HepG2 (cell line): ENCODE data around the gene SRRM3. TPM values are rescaled to one million over a fixed set of nuclear protein-coding genes. Genes with fewer than 3 reads are reported as not detected.

Experiments
- ARNT2 ChIP-seq: sonication (generic); formaldehyde crosslinking; IDR thresholded peaks from 2 replicates; pipeline ENCODE4 v1.8.0; 2022; ENCODE audit warnings: mild to moderate bottlenecking, low read depth, missing genetic modification reagents, moderate library complexity
- HHEX ChIP-seq: IDR thresholded peaks from 2 replicates; pipeline ENCODE4 v1.6.1; 2016; ENCODE audit warnings: control low read depth
- HNF4G ChIP-seq, 2 experiments: sonication (generic) in 1 of 2; formaldehyde crosslinking in 1 of 2; IDR thresholded peaks; 2 replicates each; pipeline versions ENCODE4 v1.4.0 to v1.6.1; 2011 to 2020; ENCODE audit warnings: borderline replicate concordance in 2 of 2, low read depth in 2 of 2, mild to moderate bottlenecking in 2 of 2, low read length in 1 of 2, missing genetic modification reagents in 1 of 2, moderate library complexity in 1 of 2
- NFIC ChIP-seq: IDR thresholded peaks from 2 replicates; pipeline ENCODE4 v1.6.1; 2012; ENCODE audit warnings: mild to moderate bottlenecking, low read length, inconsistent platforms
- NRL ChIP-seq: sonication (generic); formaldehyde crosslinking; IDR thresholded peaks from 2 replicates; pipeline ENCODE4 v1.5.0; 2020; ENCODE audit warnings: missing genetic modification reagents, mild to moderate bottlenecking, moderate library complexity, borderline replicate concordance
- RBAK ChIP-seq: sonication (generic); formaldehyde crosslinking; IDR thresholded peaks from 2 replicates; pipeline ENCODE4 v1.5.1; 2020; ENCODE audit warnings: mild to moderate bottlenecking, missing genetic modification reagents
- RFX3 ChIP-seq: IDR thresholded peaks from 2 replicates; pipeline ENCODE4 v1.6.1; 2016; ENCODE audit warnings: missing biosample characterization, missing genetic modification reagents
- TBP ChIP-seq: sonication (generic); formaldehyde crosslinking; IDR thresholded peaks from 2 replicates; pipeline ENCODE4 v1.5.0; 2020; ENCODE audit warnings: missing genetic modification reagents
- ZFP90 ChIP-seq: sonication (generic); formaldehyde crosslinking; IDR thresholded peaks from 2 replicates; pipeline ENCODE4 v1.8.0; 2022; ENCODE audit warnings: missing genetic modification reagents, mild to moderate bottlenecking, inconsistent platforms, borderline replicate concordance
- ZMYM3 ChIP-seq: sonication (generic); formaldehyde crosslinking; IDR thresholded peaks from 2 replicates; pipeline ENCODE4 v1.5.1; 2020; ENCODE audit warnings: mild to moderate bottlenecking, missing genetic modification reagents
- ZNF510 ChIP-seq: sonication (generic); formaldehyde crosslinking; IDR thresholded peaks from 2 replicates; pipeline ENCODE4 v1.4.0; 2020; ENCODE audit warnings: low read depth, mild to moderate bottlenecking, missing genetic modification reagents
- ZNF546 ChIP-seq: sonication (generic); formaldehyde crosslinking; conservative IDR thresholded peaks from 2 replicates; pipeline ENCODE4 v1.8.1; 2023; ENCODE audit warnings: mild to moderate bottlenecking, missing genetic modification reagents
- ZNF552 ChIP-seq: sonication (generic); formaldehyde crosslinking; IDR thresholded peaks from 2 replicates; pipeline ENCODE4 v1.9.0; 2022; ENCODE audit warnings: missing genetic modification reagents, mild to moderate bottlenecking, borderline replicate concordance
- ZNF558 ChIP-seq: sonication (generic); formaldehyde crosslinking; IDR thresholded peaks from 2 replicates; pipeline ENCODE4 v1.9.0; 2022; ENCODE audit warnings: mild to moderate bottlenecking, missing genetic modification reagents, borderline replicate concordance
- ZNF562 ChIP-seq: sonication (generic); formaldehyde crosslinking; IDR thresholded peaks from 2 replicates; pipeline ENCODE4 v1.8.0; 2022; ENCODE audit warnings: missing genetic modification reagents, borderline replicate concordance
- polyA plus RNA-seq, 8 experiments: library from polyadenylated mRNA; depleted of rRNA in 3 of 8; stranded (reverse) in 7 of 8; unstranded in 1 of 8; fragments of >200 nt; fragmentation: Illumina TruSeq in 4 of 8; extraction: Trizol in 4 of 8; gene quantifications; 2 replicates each; pipeline versions ENCODE4 v1.2.1 to v1.2.3, GENCODE V29; 2011 to 2016; ENCODE audit warnings: low read depth in 4 of 8, missing spikeins in 1 of 8, mixed read lengths in 1 of 8; ENCODE audit not compliant: insufficient read depth in 1 of 8
- total RNA-seq, 5 experiments: library from RNA; depleted of rRNA; stranded (reverse); fragments of >200 nt; fragmentation: Illumina TruSeq; extraction: Trizol; gene quantifications; 2 replicates each; pipeline ENCODE4 v1.2.3, GENCODE V29; 2016; ENCODE audit warnings: low read depth in 1 of 5
- TF ChIP-seq, protein P1 (sequence below): sonication (generic); formaldehyde crosslinking; IDR thresholded peaks from 2 replicates; pipeline ENCODE4 v1.9.0; 2021; ENCODE audit warnings: missing genetic modification reagents, mild to moderate bottlenecking, borderline replicate concordance
- TF ChIP-seq, protein P2 (sequence below): sonication (generic); formaldehyde crosslinking; IDR thresholded peaks from 2 replicates; pipeline ENCODE4 v1.8.1; 2023; ENCODE audit warnings: mild to moderate bottlenecking, missing genetic modification reagents
- TF ChIP-seq, protein P3 (sequence below): sonication (generic); formaldehyde crosslinking; IDR thresholded peaks from 2 replicates; pipeline ENCODE4 v1.4.0; 2020; ENCODE audit warnings: mild to moderate bottlenecking, missing genetic modification reagents
- TF ChIP-seq, protein P4 (sequence below): sonication (generic); formaldehyde crosslinking; IDR thresholded peaks from 2 replicates; pipeline ENCODE4 v1.4.0; 2020; ENCODE audit warnings: missing genetic modification reagents
- TF ChIP-seq, protein P5 (sequence below): sonication (generic); formaldehyde crosslinking; IDR thresholded peaks from 2 replicates; pipeline ENCODE4 v1.4.0; 2020; ENCODE audit warnings: low read depth, mild to moderate bottlenecking, missing genetic modification reagents
- TF ChIP-seq, protein P6 (sequence below): sonication (generic); formaldehyde crosslinking; conservative IDR thresholded peaks from 2 replicates; pipeline ENCODE4 v1.4.0; 2020; ENCODE audit warnings: missing genetic modification reagents

SRRM3 gene
- total and polyA plus RNA-seq, 2 of the 13 experiments (the other 11 are each of a cell fraction or from before 2014, with no cell fraction given): 0.13 to 0.54 TPM

DNA sequence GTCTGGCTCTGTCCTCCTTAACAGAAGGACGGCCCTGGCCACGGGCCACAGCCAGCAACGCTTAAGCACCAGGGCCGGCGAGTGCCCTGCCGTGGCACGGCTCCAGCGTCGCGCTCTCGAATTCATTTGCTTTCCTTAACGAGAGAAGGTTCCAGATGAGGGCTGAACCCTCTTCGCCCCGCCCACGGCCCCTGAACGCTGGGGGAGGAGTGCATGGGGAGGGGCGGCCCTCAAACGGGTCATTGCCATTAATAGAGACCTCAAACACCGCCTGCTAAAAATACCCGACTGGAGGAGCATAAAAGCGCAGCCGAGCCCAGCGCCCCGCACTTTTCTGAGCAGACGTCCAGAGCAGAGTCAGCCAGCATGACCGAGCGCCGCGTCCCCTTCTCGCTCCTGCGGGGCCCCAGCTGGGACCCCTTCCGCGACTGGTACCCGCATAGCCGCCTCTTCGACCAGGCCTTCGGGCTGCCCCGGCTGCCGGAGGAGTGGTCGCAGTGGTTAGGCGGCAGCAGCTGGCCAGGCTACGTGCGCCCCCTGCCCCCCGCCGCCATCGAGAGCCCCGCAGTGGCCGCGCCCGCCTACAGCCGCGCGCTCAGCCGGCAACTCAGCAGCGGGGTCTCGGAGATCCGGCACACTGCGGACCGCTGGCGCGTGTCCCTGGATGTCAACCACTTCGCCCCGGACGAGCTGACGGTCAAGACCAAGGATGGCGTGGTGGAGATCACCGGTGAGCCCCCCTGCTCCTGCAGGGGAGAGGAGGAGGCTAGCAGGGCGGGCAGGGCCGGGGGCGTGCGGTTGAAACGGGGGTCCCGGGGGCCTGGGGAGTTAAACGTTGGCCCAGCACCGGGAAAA lies 100.9 kb downstream of the SRRM3 start, which contains the start of gene HSPB1 (continued):
- TF ChIP-seq ARNT2 (peak; percentile 54; the same call in 1 of the 2 replicates), ZNF558 (CRISPR knock-in tag) (no peak), ZMYM3 (no peak), HNF4G (IDR thresholded peaks at IDR 0.05; ENCODE audit: borderline replicate concordance, low read depth, low read length) (no peak), HNF4G (CRISPR knock-in tag; IDR thresholded peaks at IDR 0.05; ENCODE audit: borderline replicate concordance, low read depth) (peak; percentile 67; the same call in 1 of the 2 replicates), ZFP90 (CRISPR knock-in tag) (no peak), HHEX (CRISPR knock-in tag) (no peak), NRL (CRISPR knock-in tag) (peak; percentile 72; the same call in 1 of the 2 replicates), TBP (no peak), RFX3 (CRISPR knock-in tag) (no peak), ZNF546 (CRISPR knock-in tag) (peak; percentile 46; the same call in 1 of the 2 replicates), NFIC (no peak), RBAK (CRISPR knock-in tag) (no peak), ZNF562 (CRISPR knock-in tag) (no peak), ZNF510 (CRISPR knock-in tag) (no peak), ZNF552 (no peak)
- TF ChIP-seq, protein P1, sequence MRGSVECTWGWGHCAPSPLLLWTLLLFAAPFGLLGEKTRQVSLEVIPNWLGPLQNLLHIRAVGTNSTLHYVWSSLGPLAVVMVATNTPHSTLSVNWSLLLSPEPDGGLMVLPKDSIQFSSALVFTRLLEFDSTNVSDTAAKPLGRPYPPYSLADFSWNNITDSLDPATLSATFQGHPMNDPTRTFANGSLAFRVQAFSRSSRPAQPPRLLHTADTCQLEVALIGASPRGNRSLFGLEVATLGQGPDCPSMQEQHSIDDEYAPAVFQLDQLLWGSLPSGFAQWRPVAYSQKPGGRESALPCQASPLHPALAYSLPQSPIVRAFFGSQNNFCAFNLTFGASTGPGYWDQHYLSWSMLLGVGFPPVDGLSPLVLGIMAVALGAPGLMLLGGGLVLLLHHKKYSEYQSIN: no peak
- TF ChIP-seq, protein P2, sequence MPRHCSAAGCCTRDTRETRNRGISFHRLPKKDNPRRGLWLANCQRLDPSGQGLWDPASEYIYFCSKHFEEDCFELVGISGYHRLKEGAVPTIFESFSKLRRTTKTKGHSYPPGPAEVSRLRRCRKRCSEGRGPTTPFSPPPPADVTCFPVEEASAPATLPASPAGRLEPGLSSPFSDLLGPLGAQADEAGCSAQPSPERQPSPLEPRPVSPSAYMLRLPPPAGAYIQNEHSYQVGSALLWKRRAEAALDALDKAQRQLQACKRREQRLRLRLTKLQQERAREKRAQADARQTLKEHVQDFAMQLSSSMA (CRISPR knock-in tag): no peak
- TF ChIP-seq, protein P3, sequence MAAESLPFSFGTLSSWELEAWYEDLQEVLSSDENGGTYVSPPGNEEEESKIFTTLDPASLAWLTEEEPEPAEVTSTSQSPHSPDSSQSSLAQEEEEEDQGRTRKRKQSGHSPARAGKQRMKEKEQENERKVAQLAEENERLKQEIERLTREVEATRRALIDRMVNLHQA (CRISPR knock-in tag): no peak
- TF ChIP-seq, protein P4, sequence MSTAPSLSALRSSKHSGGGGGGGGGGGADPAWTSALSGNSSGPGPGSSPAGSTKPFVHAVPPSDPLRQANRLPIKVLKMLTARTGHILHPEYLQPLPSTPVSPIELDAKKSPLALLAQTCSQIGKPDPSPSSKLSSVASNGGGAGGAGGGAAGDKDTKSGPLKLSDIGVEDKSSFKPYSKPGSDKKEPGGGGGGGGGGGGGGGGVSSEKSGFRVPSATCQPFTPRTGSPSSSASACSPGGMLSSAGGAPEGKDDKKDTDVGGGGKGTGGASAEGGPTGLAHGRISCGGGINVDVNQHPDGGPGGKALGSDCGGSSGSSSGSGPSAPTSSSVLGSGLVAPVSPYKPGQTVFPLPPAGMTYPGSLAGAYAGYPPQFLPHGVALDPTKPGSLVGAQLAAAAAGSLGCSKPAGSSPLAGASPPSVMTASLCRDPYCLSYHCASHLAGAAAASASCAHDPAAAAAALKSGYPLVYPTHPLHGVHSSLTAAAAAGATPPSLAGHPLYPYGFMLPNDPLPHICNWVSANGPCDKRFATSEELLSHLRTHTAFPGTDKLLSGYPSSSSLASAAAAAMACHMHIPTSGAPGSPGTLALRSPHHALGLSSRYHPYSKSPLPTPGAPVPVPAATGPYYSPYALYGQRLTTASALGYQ (CRISPR knock-in tag): 0 out of 2 replicates have a peak, but pooled peaks have one; percentile 42
- TF ChIP-seq, protein P5, sequence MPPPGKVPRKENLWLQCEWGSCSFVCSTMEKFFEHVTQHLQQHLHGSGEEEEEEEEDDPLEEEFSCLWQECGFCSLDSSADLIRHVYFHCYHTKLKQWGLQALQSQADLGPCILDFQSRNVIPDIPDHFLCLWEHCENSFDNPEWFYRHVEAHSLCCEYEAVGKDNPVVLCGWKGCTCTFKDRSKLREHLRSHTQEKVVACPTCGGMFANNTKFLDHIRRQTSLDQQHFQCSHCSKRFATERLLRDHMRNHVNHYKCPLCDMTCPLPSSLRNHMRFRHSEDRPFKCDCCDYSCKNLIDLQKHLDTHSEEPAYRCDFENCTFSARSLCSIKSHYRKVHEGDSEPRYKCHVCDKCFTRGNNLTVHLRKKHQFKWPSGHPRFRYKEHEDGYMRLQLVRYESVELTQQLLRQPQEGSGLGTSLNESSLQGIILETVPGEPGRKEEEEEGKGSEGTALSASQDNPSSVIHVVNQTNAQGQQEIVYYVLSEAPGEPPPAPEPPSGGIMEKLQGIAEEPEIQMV: peak; percentile 50; the same call in 1 of the 2 replicates
- TF ChIP-seq, protein P6, sequence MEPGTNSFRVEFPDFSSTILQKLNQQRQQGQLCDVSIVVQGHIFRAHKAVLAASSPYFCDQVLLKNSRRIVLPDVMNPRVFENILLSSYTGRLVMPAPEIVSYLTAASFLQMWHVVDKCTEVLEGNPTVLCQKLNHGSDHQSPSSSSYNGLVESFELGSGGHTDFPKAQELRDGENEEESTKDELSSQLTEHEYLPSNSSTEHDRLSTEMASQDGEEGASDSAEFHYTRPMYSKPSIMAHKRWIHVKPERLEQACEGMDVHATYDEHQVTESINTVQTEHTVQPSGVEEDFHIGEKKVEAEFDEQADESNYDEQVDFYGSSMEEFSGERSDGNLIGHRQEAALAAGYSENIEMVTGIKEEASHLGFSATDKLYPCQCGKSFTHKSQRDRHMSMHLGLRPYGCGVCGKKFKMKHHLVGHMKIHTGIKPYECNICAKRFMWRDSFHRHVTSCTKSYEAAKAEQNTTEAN: peak; percentile 36; the same call in 1 of the 2 replicates
